AG04449 (cell line): ENCODE data around the gene SOCS1.

Source experiments
- CTCF ChIA-PET: fragments of 350-600 bp; formaldehyde crosslinking; extraction: SDS; loops from one replicate; lab custom pipeline; 2021; ENCODE audit warnings: antibody characterized with exemption; lab: Yijun Ruan, JAX
- POLR2A ChIA-PET: fragments of 400-600, 350-600 bp; formaldehyde crosslinking; extraction: SDS; loops from one replicate; lab custom pipeline; 2020; ENCODE audit warnings: antibody characterized with exemption, inconsistent platforms; lab: Yijun Ruan, JAX
- DNase-seq: peaks from one replicate; pipeline ENCODE4 v3.0.0-alpha.2; 2010; ENCODE audit warnings: low read depth, low spot score
- H3K4me3 ChIP-seq: 2 replicates; pipeline ENCODE4 v1.5.1; 2011; ENCODE audit warnings: low read depth, mild to moderate bottlenecking, control low read depth, low read length
- CTCF ChIP-seq: IDR thresholded peaks from one replicate; pipeline ENCODE4 v1.5.1; 2011; ENCODE audit warnings: mild to moderate bottlenecking, moderate library complexity, low read length, control low read depth, inconsistent platforms; ENCODE audit not compliant: insufficient read depth; ENCODE audit errors: missing control alignments

The SOCS1 gene

GRCh38 chr16:11272921-11273720, 17.1 kb upstream of the SOCS1 start, which contains the start of gene PRM3:
Gene PRM3, minus strand, starts transcription at chr16:11273629. Its CDS starts 34 bp downstream, at chr16:11273595.
- ChIA-PET CTCF (interaction anchor here (0.8 to 2.7 kb wide), 6 partner anchors 10 to 83 kb away, joined by 3 to 12 read pairs (median 5); partner anchors contain the start of gene SOCS1), POLR2A (interaction anchor here (1.4 kb wide), 1 partner anchor 18 kb away, joined by 5 read pairs; no protein-coding TSS in a partner anchor)
- H3K4me3 ChIP-seq, result no peak within 1 kb of the TSS
- TF ChIP-seq CTCF, result no peak
- DNase-seq, result no peak

DNA sequence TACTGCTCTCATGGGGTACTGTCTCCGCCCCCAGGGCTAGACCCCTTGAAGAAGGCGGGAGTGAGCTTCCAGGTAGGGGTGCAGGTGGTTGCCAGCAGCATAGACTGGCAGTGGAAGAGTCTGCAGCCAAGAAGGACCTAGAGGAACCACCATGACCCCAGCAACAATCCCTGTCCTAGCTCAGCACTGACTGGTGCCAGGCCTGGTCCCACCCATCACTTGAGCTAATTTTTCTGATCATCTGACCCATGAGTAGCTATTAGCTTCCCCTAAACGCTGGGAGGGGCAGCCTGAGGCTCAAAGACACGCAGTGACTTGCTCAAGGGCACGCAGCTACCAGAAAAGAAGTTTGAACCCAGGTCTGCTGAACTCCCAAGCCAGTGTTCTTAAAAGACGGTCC, 16.5 kb upstream of the SOCS1 start:
- ChIA-PET POLR2A (no interaction called here), CTCF (interaction anchor here (1.1 to 2.7 kb wide), 4 partner anchors 15 to 308 kb away, joined by 3 to 12 read pairs (median 3); partner anchors contain the start of gene SOCS1)
- TF ChIP-seq CTCF, result no peak
- no peak overlapping the region for H3K4me3 ChIP-seq
- DNase-seq, result no peak

DNA sequence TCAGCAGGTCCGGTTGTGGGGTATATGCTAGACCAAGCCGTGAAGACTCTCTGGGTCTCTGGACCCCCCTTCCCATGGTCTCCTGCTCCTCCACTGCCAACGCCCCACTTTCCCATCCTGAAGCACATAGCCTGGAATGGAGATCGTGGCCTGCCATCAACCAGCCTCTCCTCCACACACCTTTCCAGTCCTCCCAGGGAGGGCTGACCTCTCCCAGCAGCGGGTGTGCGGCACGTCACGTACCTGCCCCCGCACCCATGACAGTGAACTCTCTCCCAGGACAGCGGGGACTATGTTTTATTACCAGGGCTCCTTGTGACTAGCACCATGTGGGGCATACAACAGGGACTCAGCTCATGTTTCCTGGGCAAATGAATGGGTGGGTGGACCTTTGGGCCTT, 15.6 kb upstream of the SOCS1 start:
- ChIA-PET CTCF (interaction anchor here (1.1 to 1.6 kb wide), 3 partner anchors 15 to 307 kb away, joined by 3 to 12 read pairs (median 3); partner anchors contain the start of gene SOCS1), POLR2A (no interaction called here)
- no peak for DNase-seq
- no peak overlapping the region for H3K4me3 ChIP-seq
- no peak for TF ChIP-seq CTCF

DNA sequence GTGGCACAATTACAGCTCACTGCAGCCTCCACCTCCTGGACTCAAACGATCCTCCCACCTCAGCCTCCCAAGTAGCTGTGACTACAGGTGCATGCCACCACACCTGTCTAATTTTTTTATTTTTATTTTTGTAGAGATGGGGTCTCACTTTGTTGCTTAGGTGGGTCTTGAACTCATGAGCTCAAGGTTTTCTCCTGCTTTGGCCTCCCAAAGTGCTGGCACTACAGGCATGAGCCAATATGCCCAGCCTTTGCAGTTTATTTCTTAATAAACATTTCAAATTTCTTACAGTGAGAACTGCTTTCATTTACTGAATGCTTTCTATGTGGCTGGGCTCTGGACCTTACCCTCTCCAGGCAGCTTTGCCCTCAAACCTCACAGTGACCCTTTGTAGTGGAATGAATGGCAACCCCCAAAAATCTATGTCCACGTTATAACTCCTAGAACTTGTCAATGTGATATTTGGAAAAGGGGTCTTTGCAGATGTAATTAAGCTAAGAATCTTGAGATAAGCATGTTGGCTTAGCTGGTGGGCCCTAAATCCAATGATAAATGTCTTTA, 14.7 kb upstream of the SOCS1 start:
- no peak for DNase-seq
- ChIA-PET CTCF (interaction anchor here (1.3 to 1.6 kb wide), 2 partner anchors 14 to 307 kb away, joined by 3 to 12 read pairs; partner anchors contain the start of gene SOCS1), POLR2A (no interaction called here)
- no peak for TF ChIP-seq CTCF
- no peak overlapping the region for H3K4me3 ChIP-seq

- POLR2A ChIA-PET, result interaction anchor here (1.1 kb wide), 1 partner anchor 28 kb away, joined by 3 read pairs; no protein-coding TSS in a partner anchor
- no peak for DNase-seq
- TF ChIP-seq CTCF, result no peak
- H3K4me3 ChIP-seq, result no peak within 1 kb of the TSS
- CTCF ChIA-PET, result interaction anchor here (1.1 to 3.8 kb wide), 6 partner anchors 9 to 445 kb away, joined by 4 to 24 read pairs (median 4); partner anchors contain the start of gene SOCS1
These were observed 12.9 kb upstream of the SOCS1 start, which contains the start of gene TNP2 for GRCh38 chr16:11268921-11269375. Gene TNP2, minus strand, starts transcription at chr16:11269325. Its CDS starts 63 bp downstream, at chr16:11269262.
